Panc1 (cell line): ENCODE data around the gene GH2.
"Not testable (repeated sequence)": the region's sequence is repeated elsewhere in the genome, so short reads cannot be mapped to it uniquely, and the experiment has no call there.

ENCODE experiments used
- POLR2AphosphoS5 ChIP-seq: IDR thresholded peaks from 2 replicates; pipeline ENCODE4 v1.6.1; 2012; ENCODE audit warnings: mild to moderate bottlenecking, low read depth, low read length, moderate library complexity
- SIN3A ChIP-seq: IDR thresholded peaks from 2 replicates; pipeline ENCODE4 v1.6.1; 2012; ENCODE audit warnings: low read depth, mild to moderate bottlenecking, low read length, moderate library complexity, borderline replicate concordance; ENCODE audit not compliant: insufficient read depth
- TCF7L2 ChIP-seq: IDR thresholded peaks from 2 replicates; pipeline ENCODE4 v1.6.1; 2011; ENCODE audit warnings: mild to moderate bottlenecking, low read depth, low read length, inconsistent platforms
- TF ChIP-seq, protein P1 (sequence below), 2 experiments: IDR thresholded peaks; 2 replicates each; pipeline ENCODE4 v1.6.1; 2011 to 2012; ENCODE audit warnings: low read depth in 2 of 2, control low read depth in 1 of 2, low read length in 1 of 2, mild to moderate bottlenecking in 1 of 2, moderate library complexity in 1 of 2; ENCODE audit not compliant: insufficient read depth in 1 of 2
- TF ChIP-seq, protein P2 (sequence below): fragments of 450-650 bp; IDR thresholded peaks from 2 replicates; pipeline ENCODE4 v1.5.1; 2017; ENCODE audit warnings: mild to moderate bottlenecking

DNA sequence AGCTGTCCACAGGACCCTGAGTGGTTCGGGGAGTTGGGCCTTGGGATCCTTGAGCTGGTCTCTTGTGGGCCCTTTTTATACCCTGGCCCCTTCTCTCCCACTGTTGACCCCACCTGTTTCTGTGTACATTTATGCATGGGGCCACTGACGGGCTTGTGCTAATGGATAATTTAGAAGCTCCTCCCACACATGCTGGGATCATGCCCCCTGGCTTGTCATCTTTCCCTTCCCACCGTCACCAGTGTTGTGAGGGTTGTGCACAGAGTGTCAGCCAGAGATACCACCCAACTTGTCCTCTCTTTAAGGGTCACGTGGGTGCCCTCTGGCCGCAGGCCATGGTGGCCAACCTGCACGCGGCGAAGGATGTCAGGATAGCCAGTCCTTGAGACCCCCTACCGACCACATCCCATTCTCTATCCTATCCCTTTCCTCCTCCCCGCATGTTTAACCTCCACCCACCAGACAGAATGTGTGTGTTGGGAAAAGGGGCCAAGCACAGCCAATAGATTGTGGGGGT is 37.1 kb upstream of the GH2 start, which contains the start of gene GH1:
- TF ChIP-seq, protein P1, sequence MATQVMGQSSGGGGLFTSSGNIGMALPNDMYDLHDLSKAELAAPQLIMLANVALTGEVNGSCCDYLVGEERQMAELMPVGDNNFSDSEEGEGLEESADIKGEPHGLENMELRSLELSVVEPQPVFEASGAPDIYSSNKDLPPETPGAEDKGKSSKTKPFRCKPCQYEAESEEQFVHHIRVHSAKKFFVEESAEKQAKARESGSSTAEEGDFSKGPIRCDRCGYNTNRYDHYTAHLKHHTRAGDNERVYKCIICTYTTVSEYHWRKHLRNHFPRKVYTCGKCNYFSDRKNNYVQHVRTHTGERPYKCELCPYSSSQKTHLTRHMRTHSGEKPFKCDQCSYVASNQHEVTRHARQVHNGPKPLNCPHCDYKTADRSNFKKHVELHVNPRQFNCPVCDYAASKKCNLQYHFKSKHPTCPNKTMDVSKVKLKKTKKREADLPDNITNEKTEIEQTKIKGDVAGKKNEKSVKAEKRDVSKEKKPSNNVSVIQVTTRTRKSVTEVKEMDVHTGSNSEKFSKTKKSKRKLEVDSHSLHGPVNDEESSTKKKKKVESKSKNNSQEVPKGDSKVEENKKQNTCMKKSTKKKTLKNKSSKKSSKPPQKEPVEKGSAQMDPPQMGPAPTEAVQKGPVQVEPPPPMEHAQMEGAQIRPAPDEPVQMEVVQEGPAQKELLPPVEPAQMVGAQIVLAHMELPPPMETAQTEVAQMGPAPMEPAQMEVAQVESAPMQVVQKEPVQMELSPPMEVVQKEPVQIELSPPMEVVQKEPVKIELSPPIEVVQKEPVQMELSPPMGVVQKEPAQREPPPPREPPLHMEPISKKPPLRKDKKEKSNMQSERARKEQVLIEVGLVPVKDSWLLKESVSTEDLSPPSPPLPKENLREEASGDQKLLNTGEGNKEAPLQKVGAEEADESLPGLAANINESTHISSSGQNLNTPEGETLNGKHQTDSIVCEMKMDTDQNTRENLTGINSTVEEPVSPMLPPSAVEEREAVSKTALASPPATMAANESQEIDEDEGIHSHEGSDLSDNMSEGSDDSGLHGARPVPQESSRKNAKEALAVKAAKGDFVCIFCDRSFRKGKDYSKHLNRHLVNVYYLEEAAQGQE (IDR thresholded peaks at IDR 0.05; ENCODE audit: insufficient read depth in 1 of 2, low read depth in 2 of 2, low read length in 1 of 2) = not testable (repeated sequence)
- TF ChIP-seq, protein P2, sequence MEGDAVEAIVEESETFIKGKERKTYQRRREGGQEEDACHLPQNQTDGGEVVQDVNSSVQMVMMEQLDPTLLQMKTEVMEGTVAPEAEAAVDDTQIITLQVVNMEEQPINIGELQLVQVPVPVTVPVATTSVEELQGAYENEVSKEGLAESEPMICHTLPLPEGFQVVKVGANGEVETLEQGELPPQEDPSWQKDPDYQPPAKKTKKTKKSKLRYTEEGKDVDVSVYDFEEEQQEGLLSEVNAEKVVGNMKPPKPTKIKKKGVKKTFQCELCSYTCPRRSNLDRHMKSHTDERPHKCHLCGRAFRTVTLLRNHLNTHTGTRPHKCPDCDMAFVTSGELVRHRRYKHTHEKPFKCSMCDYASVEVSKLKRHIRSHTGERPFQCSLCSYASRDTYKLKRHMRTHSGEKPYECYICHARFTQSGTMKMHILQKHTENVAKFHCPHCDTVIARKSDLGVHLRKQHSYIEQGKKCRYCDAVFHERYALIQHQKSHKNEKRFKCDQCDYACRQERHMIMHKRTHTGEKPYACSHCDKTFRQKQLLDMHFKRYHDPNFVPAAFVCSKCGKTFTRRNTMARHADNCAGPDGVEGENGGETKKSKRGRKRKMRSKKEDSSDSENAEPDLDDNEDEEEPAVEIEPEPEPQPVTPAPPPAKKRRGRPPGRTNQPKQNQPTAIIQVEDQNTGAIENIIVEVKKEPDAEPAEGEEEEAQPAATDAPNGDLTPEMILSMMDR = not testable (repeated sequence)
- not testable (repeated sequence) for TF ChIP-seq POLR2AphosphoS5, SIN3A, TCF7L2
